Measurements from ENCODE around the gene TRMT61A.
A peak's percentile ranks its signal among the peaks of the same experiment; 100 is the strongest.

Gene TRMT61A

GRCh38 chr14:103514596-103515421, 14.2 kb upstream of the TRMT61A start:
- TF ChIP-seq CTCF (IDR thresholded peaks at IDR 0.05; ENCODE audit: borderline replicate concordance, control extremely low read depth, extremely low read depth, insufficient read depth, missing control alignments), result no peak
- in situ Hi-C loops (cut with MboI; ENCODE audit: low sequenced_read_pairs, unreplicated experiment), result loop anchor here (5.0 kb wide), 1 partner anchor 42 kb away; no protein-coding TSS in a partner anchor
- DNase-seq (ENCODE audit: low spot score), result no peak

- TF ChIP-seq CTCF (IDR thresholded peaks at IDR 0.05; ENCODE audit: borderline replicate concordance, control extremely low read depth, extremely low read depth, insufficient read depth, missing control alignments), result no peak
- DNase-seq (ENCODE audit: low spot score), result no peak
- in situ Hi-C loops (cut with MboI; ENCODE audit: low sequenced_read_pairs, unreplicated experiment), result loop anchor here (5.0 kb wide), 1 partner anchor 41 kb away; no protein-coding TSS in a partner anchor
These were observed 12.4 kb upstream of the TRMT61A start for GRCh38 chr14:103516426-103517173.

- in situ Hi-C loops (cut with MboI; ENCODE audit: low sequenced_read_pairs, unreplicated experiment), result loop anchor here (5.0 kb wide), 1 partner anchor 40 kb away; no protein-coding TSS in a partner anchor
- no peak for DNase-seq (ENCODE audit: low spot score)
- TF ChIP-seq CTCF (IDR thresholded peaks at IDR 0.05; ENCODE audit: borderline replicate concordance, control extremely low read depth, extremely low read depth, insufficient read depth, missing control alignments), result no peak
These were observed 11.8 kb upstream of the TRMT61A start for GRCh38 chr14:103517174-103517566.

- no peak for DNase-seq (ENCODE audit: low spot score)
- in situ Hi-C loops (cut with MboI; ENCODE audit: low sequenced_read_pairs, unreplicated experiment), result loop anchor here (5.0 kb wide), 1 partner anchor 39 kb away; no protein-coding TSS in a partner anchor
- no peak for TF ChIP-seq CTCF (IDR thresholded peaks at IDR 0.05; ENCODE audit: borderline replicate concordance, control extremely low read depth, extremely low read depth, insufficient read depth, missing control alignments)
These were observed 11.1 kb upstream of the TRMT61A start for GRCh38 chr14:103517721-103518421.

- peak; percentile 89 for TF ChIP-seq CTCF (IDR thresholded peaks at IDR 0.05; ENCODE audit: borderline replicate concordance, control extremely low read depth, extremely low read depth, insufficient read depth, missing control alignments)
- in situ Hi-C loops (cut with MboI; ENCODE audit: low sequenced_read_pairs, unreplicated experiment), result loop anchor here (5.0 kb wide), 1 partner anchor 39 kb away; no protein-coding TSS in a partner anchor
- peak; percentile 89 for DNase-seq (ENCODE audit: low spot score)
These were observed 10.5 kb upstream of the TRMT61A start for GRCh38 chr14:103518422-103519042.

Measured in GM13976 (cell line).